ENCODE data around the gene HYAL2. TPM values are rescaled to one million over a fixed set of nuclear protein-coding genes. Genes with fewer than 3 reads are reported as not detected.
A peak's percentile ranks its signal among the peaks of the same experiment; 100 is the strongest.
"Not testable (repeated sequence)": the region's sequence is repeated elsewhere in the genome, so short reads cannot be mapped to it uniquely, and the experiment has no call there.

Gene HYAL2
- total RNA-seq, 1 experiment from 2014 or later: 122 TPM

GRCh38 chr3:50286322-50287227 lies 36.0 kb downstream of the HYAL2 start:
- no peak for DNase-seq
- Histone ChIP-seq H3K4me3 (ENCODE audit: insufficient read depth, low read depth, low read length) (no peak overlapping the region), H3K36me3 (replicated peaks; ENCODE audit: control insufficient read depth, insufficient read depth, low read length) (peaks cover 22% of the 10 kb centered on the region), H3K27me3 (ENCODE audit: control insufficient read depth, insufficient read depth, low read length) (no peaks in the 10 kb centered on the region)

- H3K27me3 ChIP-seq (ENCODE audit: control insufficient read depth, insufficient read depth, low read length); H3K4me3 ChIP-seq (ENCODE audit: insufficient read depth, low read depth, low read length); DNase-seq; H3K36me3 ChIP-seq (replicated peaks; ENCODE audit: control insufficient read depth, insufficient read depth, low read length): not testable (repeated sequence)
Observed at GRCh38 chr3:50284121-50284520, 38.4 kb downstream of the HYAL2 start.

GRCh38 chr3:50279255-50280016 lies 43.1 kb downstream of the HYAL2 start:
- no peaks in the 10 kb centered on the region for H3K36me3 ChIP-seq (replicated peaks; ENCODE audit: control insufficient read depth, insufficient read depth, low read length)
- DNase-seq: no peak
- peaks cover 24% of the 10 kb centered on the region for H3K27me3 ChIP-seq (ENCODE audit: control insufficient read depth, insufficient read depth, low read length)
- no peak overlapping the region for H3K4me3 ChIP-seq (ENCODE audit: insufficient read depth, low read depth, low read length)

- Histone ChIP-seq H3K36me3 (replicated peaks; ENCODE audit: control insufficient read depth, insufficient read depth, low read length) (no peaks in the 10 kb centered on the region), H3K27me3 (ENCODE audit: control insufficient read depth, insufficient read depth, low read length) (peaks cover 30% of the 10 kb centered on the region), H3K4me3 (ENCODE audit: insufficient read depth, low read depth, low read length) (no peak within 1 kb of the TSS)
- no peak for DNase-seq
Observed at GRCh38 chr3:50278880-50279224, 43.7 kb downstream of the HYAL2 start, which contains the start of gene LSMEM2. Gene LSMEM2, plus strand, starts transcription at chr3:50279087. Its CDS starts 27 bp downstream, at chr3:50279114.

- Histone ChIP-seq H3K27me3 (ENCODE audit: control insufficient read depth, insufficient read depth, low read length) (peaks cover 35% of the 10 kb centered on the region), H3K4me3 (ENCODE audit: insufficient read depth, low read depth, low read length) (no peak overlapping the region), H3K36me3 (replicated peaks; ENCODE audit: control insufficient read depth, insufficient read depth, low read length) (no peaks in the 10 kb centered on the region)
- no peak for DNase-seq
Observed at GRCh38 chr3:50278123-50278879, 44.2 kb downstream of the HYAL2 start.

- H3K4me3 ChIP-seq (ENCODE audit: insufficient read depth, low read depth, low read length): peak overlapping the region; percentile 41; the same call in 1 of the 2 replicates
- peaks cover 39% of the 10 kb centered on the region for H3K27me3 ChIP-seq (ENCODE audit: control insufficient read depth, insufficient read depth, low read length)
- DNase-seq: peak; percentile 67
- H3K36me3 ChIP-seq (replicated peaks; ENCODE audit: control insufficient read depth, insufficient read depth, low read length): no peaks in the 10 kb centered on the region
Observed at GRCh38 chr3:50276762-50277101, 45.8 kb downstream of the HYAL2 start.

GRCh38 chr3:50275996-50276761 lies 46.4 kb downstream of the HYAL2 start:
- DNase-seq: peak; percentile 87
- Histone ChIP-seq H3K4me3 (ENCODE audit: insufficient read depth, low read depth, low read length) (peak overlapping the region; percentile 41; the same call in 1 of the 2 replicates), H3K27me3 (ENCODE audit: control insufficient read depth, insufficient read depth, low read length) (peaks cover 39% of the 10 kb centered on the region)

GRCh38 chr3:50275141-50275995 lies 47.2 kb downstream of the HYAL2 start:
- H3K27me3 ChIP-seq (ENCODE audit: control insufficient read depth, insufficient read depth, low read length): peaks cover 39% of the 10 kb centered on the region
- H3K36me3 ChIP-seq (replicated peaks; ENCODE audit: control insufficient read depth, insufficient read depth, low read length): no peaks in the 10 kb centered on the region
- H3K4me3 ChIP-seq (ENCODE audit: insufficient read depth, low read depth, low read length): peak overlapping the region; percentile 41
- peak; percentile 95 for DNase-seq

More at GRCh38 chr3:50275996-50276761, 46.4 kb downstream of the HYAL2 start:
- no peaks in the 10 kb centered on the region for H3K36me3 ChIP-seq (replicated peaks; ENCODE audit: control insufficient read depth, insufficient read depth, low read length)

GRCh38 chr3:50274371-50275104 lies 48.0 kb downstream of the HYAL2 start:
- H3K4me3 ChIP-seq (ENCODE audit: insufficient read depth, low read depth, low read length): no peak overlapping the region; the same call in 1 of the 2 replicates
- peaks cover 39% of the 10 kb centered on the region for H3K27me3 ChIP-seq (ENCODE audit: control insufficient read depth, insufficient read depth, low read length)
- DNase-seq: peak; percentile 94
- no peaks in the 10 kb centered on the region for H3K36me3 ChIP-seq (replicated peaks; ENCODE audit: control insufficient read depth, insufficient read depth, low read length)

- Histone ChIP-seq H3K4me3 (ENCODE audit: insufficient read depth, low read depth, low read length) (no peak overlapping the region), H3K27me3 (ENCODE audit: control insufficient read depth, insufficient read depth, low read length) (peaks cover 39% of the 10 kb centered on the region), H3K36me3 (replicated peaks; ENCODE audit: control insufficient read depth, insufficient read depth, low read length) (no peaks in the 10 kb centered on the region)
- peak; percentile 75 for DNase-seq
Observed at GRCh38 chr3:50273689-50274065, 48.9 kb downstream of the HYAL2 start.

GRCh38 chr3:50272911-50273688 lies 49.4 kb downstream of the HYAL2 start:
- DNase-seq: peak; percentile 99
- Histone ChIP-seq H3K36me3 (replicated peaks; ENCODE audit: control insufficient read depth, insufficient read depth, low read length) (no peaks in the 10 kb centered on the region), H3K4me3 (ENCODE audit: insufficient read depth, low read depth, low read length) (peak overlapping the region; percentile 25; the same call in 1 of the 2 replicates), H3K27me3 (ENCODE audit: control insufficient read depth, insufficient read depth, low read length) (peaks cover 39% of the 10 kb centered on the region)

- H3K4me3 ChIP-seq (ENCODE audit: insufficient read depth, low read depth, low read length); DNase-seq: not testable (repeated sequence)
- H3K27me3 ChIP-seq (ENCODE audit: control insufficient read depth, insufficient read depth, low read length): peaks cover 39% of the 10 kb centered on the region
Observed at GRCh38 chr3:50272538-50272910, 50.0 kb downstream of the HYAL2 start.

More at GRCh38 chr3:50272538-50272910, 50.0 kb downstream of the HYAL2 start:
- not testable (repeated sequence) for H3K36me3 ChIP-seq (replicated peaks; ENCODE audit: control insufficient read depth, insufficient read depth, low read length)

Data from H7 (cell line).